Measurements from ENCODE around the gene RHOF. TPM values are rescaled to one million over a fixed set of nuclear protein-coding genes. Genes with fewer than 3 reads are reported as not detected.

RHOF gene
- total RNA-seq, 2 donors from 2014 or later: 31.0 to 35.6 TPM

GRCh38 chr12:121809712-121810116 lies 16.2 kb upstream of the RHOF start:
- Mint-ChIP-seq H3K9me3 (no peaks in the 10 kb centered on the region), H3K36me3 (ENCODE audit: low read depth) (peaks cover 36% of the 10 kb centered on the region), H3K27me3 (ENCODE audit: insufficient read depth) (no peaks in the 10 kb centered on the region), H3K4me1 (peaks cover 30% of the 10 kb centered on the region), H3K27ac (no peak overlapping the region), H3K4me3 (no peak overlapping the region)
- peaks cover 44% of the 10 kb centered on the region for H3K36me3 ChIP-seq (ENCODE audit: control insufficient read depth, insufficient read depth, low read length)
- no peaks in the 10 kb centered on the region for H3K9me3 ChIP-seq (ENCODE audit: control insufficient read depth, low read length)
- DNase-seq: no peak
- no peak for TF ChIP-seq CTCF (conservative IDR thresholded peaks at IDR 0.05)
- no peaks in the 10 kb centered on the region for H3K27me3 ChIP-seq (ENCODE audit: control insufficient read depth, insufficient read depth, low read length, poor library complexity, severe bottlenecking)
- H3K4me1 ChIP-seq (ENCODE audit: control insufficient read depth, insufficient read depth, low read length): peaks cover 4% of the 10 kb centered on the region
- 96 to 99% methylated on average over 20 to 27 of the region's 27 CpGs for WGBS, 2 experiments (ENCODE audit: insufficient coverage in 1 of 2, insufficient read length in 1 of 2)
- H3K4me3 ChIP-seq (ENCODE audit: low read length): no peak overlapping the region
- no peak overlapping the region for H3K27ac ChIP-seq (ENCODE audit: low read depth, low read length)
- H3K9ac ChIP-seq (ENCODE audit: extremely low read depth, low read length, poor library complexity, severe bottlenecking): no peak overlapping the region

GRCh38 chr12:121808623-121809022 lies 15.1 kb upstream of the RHOF start:
- peaks cover 4% of the 10 kb centered on the region for H3K4me1 ChIP-seq (ENCODE audit: control insufficient read depth, insufficient read depth, low read length)
- peaks cover 36% of the 10 kb centered on the region for H3K36me3 ChIP-seq (ENCODE audit: control insufficient read depth, insufficient read depth, low read length)
- no peak overlapping the region for H3K4me3 ChIP-seq (ENCODE audit: low read length)
- H3K9me3 Mint-ChIP-seq: no peaks in the 10 kb centered on the region
- no peak for DNase-seq
- 95 to 97% methylated on average over 4 to 8 of the region's 8 CpGs for WGBS, 2 experiments (ENCODE audit: insufficient coverage in 1 of 2, insufficient read length in 1 of 2)
- no peaks in the 10 kb centered on the region for H3K27me3 Mint-ChIP-seq (ENCODE audit: insufficient read depth)
- no peak overlapping the region for H3K27ac ChIP-seq (ENCODE audit: low read depth, low read length)
- no peaks in the 10 kb centered on the region for H3K9me3 ChIP-seq (ENCODE audit: control insufficient read depth, low read length)
- peaks cover 32% of the 10 kb centered on the region for H3K36me3 Mint-ChIP-seq (ENCODE audit: low read depth)
- H3K4me3 Mint-ChIP-seq: no peak overlapping the region
- H3K9ac ChIP-seq (ENCODE audit: extremely low read depth, low read length, poor library complexity, severe bottlenecking): no peak overlapping the region
- peaks cover 30% of the 10 kb centered on the region for H3K4me1 Mint-ChIP-seq
- no peak overlapping the region for H3K27ac Mint-ChIP-seq
- no peak for TF ChIP-seq CTCF (conservative IDR thresholded peaks at IDR 0.05)
- H3K27me3 ChIP-seq (ENCODE audit: control insufficient read depth, insufficient read depth, low read length, poor library complexity, severe bottlenecking): no peaks in the 10 kb centered on the region

- 86 to 96% methylated on average over 10 to 14 of the region's 14 CpGs for WGBS, 2 experiments (ENCODE audit: insufficient coverage in 1 of 2, insufficient read length in 1 of 2)
- Histone ChIP-seq H3K9ac (ENCODE audit: extremely low read depth, low read length, poor library complexity, severe bottlenecking) (no peak overlapping the region), H3K36me3 (ENCODE audit: control insufficient read depth, insufficient read depth, low read length) (peaks cover 29% of the 10 kb centered on the region), H3K27ac (ENCODE audit: low read depth, low read length) (no peak overlapping the region), H3K9me3 (ENCODE audit: control insufficient read depth, low read length) (no peaks in the 10 kb centered on the region), H3K4me1 (ENCODE audit: control insufficient read depth, insufficient read depth, low read length) (peaks cover 4% of the 10 kb centered on the region), H3K27me3 (ENCODE audit: control insufficient read depth, insufficient read depth, low read length, poor library complexity, severe bottlenecking) (no peaks in the 10 kb centered on the region), H3K4me3 (ENCODE audit: low read length) (peak overlapping the region; percentile 87)
- Mint-ChIP-seq H3K9me3 (no peaks in the 10 kb centered on the region), H3K36me3 (ENCODE audit: low read depth) (peaks cover 27% of the 10 kb centered on the region), H3K27ac (no peak overlapping the region), H3K27me3 (ENCODE audit: insufficient read depth) (no peaks in the 10 kb centered on the region), H3K4me3 (peak overlapping the region; percentile 91), H3K4me1 (peaks cover 24% of the 10 kb centered on the region)
- TF ChIP-seq CTCF (conservative IDR thresholded peaks at IDR 0.05): no peak
- DNase-seq: no peak
These were observed 14.3 kb upstream of the RHOF start for GRCh38 chr12:121807642-121808347.

Measured in endodermal cell (in vitro differentiated cells).